Activated T-helper 1 cell treated with anti-CD3 and anti-CD28 coated beads, Interleukin-12 subunit alpha, Interleukin-12 subunit beta, Interleukin-2, Interleukin-4 antibody, amounts not matched to agents 30 ng/mL and 10 ng/mL and 1 ng/mL, durations not matched to agents 14 hours and 24 hours and 36 hours (primary cell): Measurements from ENCODE around the gene ARHGAP29. TPM values are rescaled to one million over a fixed set of nuclear protein-coding genes. Genes with fewer than 3 reads are reported as not detected.

ENCODE experiments used
- DNase-seq: peaks from one replicate; pipeline ENCODE4 v3.0.0; 2021; ENCODE audit warnings: low spot score
- H3K27ac Mint-ChIP-seq: one replicate; pipeline ENCODE4 v1.8.0; 2021; ENCODE audit warnings: mild to moderate bottlenecking, mixed read lengths
- H3K27me3 Mint-ChIP-seq: one replicate; pipeline ENCODE4 v1.8.0; 2022; ENCODE audit warnings: mild to moderate bottlenecking, moderate library complexity, mixed read lengths; ENCODE audit not compliant: insufficient read depth
- H3K36me3 Mint-ChIP-seq: one replicate; pipeline ENCODE4 v1.8.0; 2021; ENCODE audit warnings: low read depth, mixed read lengths
- H3K4me1 Mint-ChIP-seq: one replicate; pipeline ENCODE4 v1.8.0; 2021; ENCODE audit warnings: low read depth, mixed read lengths
- H3K4me3 Mint-ChIP-seq: one replicate; pipeline ENCODE4 v1.8.0; 2021; ENCODE audit warnings: mild to moderate bottlenecking, moderate library complexity, mixed read lengths
- H3K9me3 Mint-ChIP-seq: one replicate; pipeline ENCODE4 v1.8.0; 2021; ENCODE audit warnings: mixed read lengths
- intact Hi-C: fragments of 100-400 bp; cut with micrococcal nuclease; formaldehyde crosslinking; loops from one replicate; pipeline ENCODE4 v1.15.1; 2024
- total RNA-seq: library from RNA; stranded (reverse); gene quantifications from 2 replicates; pipeline ENCODE4 v1.2.3, GENCODE V29; 2022

ARHGAP29 gene
- total RNA-seq, 1 donor from 2014 or later = not detected

- Mint-ChIP-seq H3K27ac (no peak overlapping the region), H3K9me3 (no peaks in the 10 kb centered on the region), H3K27me3 (peaks cover 7% of the 10 kb centered on the region), H3K4me3 (no peak overlapping the region), H3K4me1 (no peaks in the 10 kb centered on the region), H3K36me3 (no peaks in the 10 kb centered on the region)
- intact Hi-C loops = no loop called here
- no peak for DNase-seq
These were observed 92.5 kb downstream of the ARHGAP29 start for GRCh38 chr1:94144836-94145235.

DNA sequence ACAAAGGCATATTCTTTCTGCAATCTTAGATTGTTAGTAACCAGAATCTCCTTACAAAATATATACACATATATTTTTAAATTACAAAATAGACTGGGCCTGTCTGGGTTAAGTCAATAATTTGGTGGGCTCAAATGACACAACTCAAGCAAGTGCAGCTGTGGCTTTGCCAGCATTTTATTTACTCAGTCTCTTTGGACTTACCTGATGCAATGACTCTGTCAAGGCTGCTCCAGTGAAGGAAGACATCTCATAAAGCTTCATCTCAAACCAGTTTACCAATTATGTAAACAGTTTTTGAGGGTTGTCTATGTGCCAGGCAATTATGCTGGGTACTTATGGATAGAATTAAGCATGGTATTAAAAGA is 93.6 kb downstream of the ARHGAP29 start:
- intact Hi-C loops = no loop called here
- H3K4me1 Mint-ChIP-seq = no peaks in the 10 kb centered on the region
- peaks cover 2% of the 10 kb centered on the region for H3K27me3 Mint-ChIP-seq
- no peaks in the 10 kb centered on the region for H3K36me3 Mint-ChIP-seq
- no peak for DNase-seq
- H3K4me3 Mint-ChIP-seq = no peak overlapping the region
- H3K9me3 Mint-ChIP-seq = no peaks in the 10 kb centered on the region
- H3K27ac Mint-ChIP-seq = no peak overlapping the region

DNA sequence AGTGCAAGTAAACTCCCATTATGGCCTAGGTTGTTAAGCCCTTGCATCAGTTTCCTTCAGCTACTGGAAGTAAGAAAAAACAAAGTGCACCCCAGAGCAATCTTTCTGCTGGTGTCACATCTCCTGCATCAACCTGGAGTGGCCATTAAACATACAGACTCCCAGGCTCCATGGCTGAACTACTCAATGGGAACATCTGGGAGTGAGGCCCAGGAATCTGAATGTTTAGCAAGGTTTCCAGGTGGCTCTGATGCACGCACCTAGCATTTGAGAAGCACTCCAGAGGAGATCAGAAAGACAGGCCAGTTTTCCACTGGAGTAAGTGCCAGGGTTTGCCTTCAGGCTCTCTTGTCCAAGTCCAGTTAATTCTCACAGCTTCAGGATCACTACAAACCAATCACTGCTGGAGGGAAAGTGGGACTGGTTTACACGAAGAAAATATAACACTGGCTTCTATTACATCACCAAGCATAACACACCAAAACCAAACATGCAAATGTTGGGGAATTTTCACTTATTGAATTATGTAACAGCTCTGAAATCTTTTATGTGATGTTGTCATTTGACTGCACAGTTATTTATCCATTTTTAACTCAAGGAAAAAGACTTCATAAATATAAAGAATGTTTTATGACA is 94.1 kb downstream of the ARHGAP29 start:
- intact Hi-C loops = no loop called here
- H3K9me3 Mint-ChIP-seq = no peaks in the 10 kb centered on the region
- H3K36me3 Mint-ChIP-seq = no peaks in the 10 kb centered on the region
- H3K4me1 Mint-ChIP-seq = no peaks in the 10 kb centered on the region
- no peak for DNase-seq
- no peak overlapping the region for H3K4me3 Mint-ChIP-seq
- no peak overlapping the region for H3K27ac Mint-ChIP-seq
- no peaks in the 10 kb centered on the region for H3K27me3 Mint-ChIP-seq

DNA sequence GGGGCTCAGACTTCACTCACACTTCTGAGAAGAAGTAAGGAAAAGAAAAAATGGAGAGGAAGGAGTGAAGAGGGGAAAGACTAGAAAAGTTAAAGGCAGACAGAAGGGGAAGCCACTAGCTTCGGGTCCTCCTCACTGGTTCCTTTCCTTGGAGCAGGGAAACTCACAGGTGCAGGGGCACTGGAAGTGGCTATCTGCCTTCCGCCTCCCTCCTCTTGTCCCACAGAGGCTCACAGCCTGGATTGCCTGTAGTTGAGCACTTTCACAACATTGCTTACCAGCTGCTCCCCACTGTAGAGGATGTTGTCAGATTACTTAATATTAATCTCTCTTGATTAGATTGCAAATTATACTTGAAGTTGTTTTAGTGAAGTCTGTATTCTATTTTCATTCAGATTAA is 94.8 kb downstream of the ARHGAP29 start:
- Mint-ChIP-seq H3K9me3 (no peaks in the 10 kb centered on the region), H3K36me3 (no peaks in the 10 kb centered on the region), H3K27me3 (no peaks in the 10 kb centered on the region), H3K4me3 (no peak overlapping the region), H3K4me1 (no peaks in the 10 kb centered on the region), H3K27ac (no peak overlapping the region)
- DNase-seq = no peak
- intact Hi-C loops = no loop called here

GRCh38 chr1:94142022-94142421 is 95.4 kb downstream of the ARHGAP29 start:
- H3K36me3 Mint-ChIP-seq = no peaks in the 10 kb centered on the region
- intact Hi-C loops = no loop called here
- H3K9me3 Mint-ChIP-seq = no peaks in the 10 kb centered on the region
- H3K27ac Mint-ChIP-seq = no peak overlapping the region
- H3K4me1 Mint-ChIP-seq = no peaks in the 10 kb centered on the region
- H3K27me3 Mint-ChIP-seq = no peaks in the 10 kb centered on the region
- no peak overlapping the region for H3K4me3 Mint-ChIP-seq
- no peak for DNase-seq

DNA sequence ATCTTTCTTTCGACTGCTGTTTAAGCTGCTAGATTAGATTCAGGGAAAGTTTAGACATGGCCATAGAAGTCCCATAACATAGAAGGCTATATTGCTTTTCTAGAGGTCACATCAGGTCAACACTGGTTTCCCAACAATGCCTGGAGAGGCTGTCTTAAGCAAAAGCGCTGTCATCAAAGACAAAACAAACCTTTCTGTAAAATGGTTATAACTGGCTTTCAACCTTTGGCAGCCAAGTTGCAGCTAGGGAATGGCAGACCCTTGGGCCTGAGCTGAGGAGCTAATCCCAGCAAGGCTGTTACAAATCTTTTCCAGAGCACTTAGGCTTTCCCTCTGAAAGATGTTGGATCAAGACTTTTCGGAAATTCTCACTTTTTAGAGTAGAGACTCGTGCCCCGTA is 105.3 kb downstream of the ARHGAP29 start:
- no peak overlapping the region for H3K4me3 Mint-ChIP-seq
- no peaks in the 10 kb centered on the region for H3K36me3 Mint-ChIP-seq
- H3K27ac Mint-ChIP-seq = no peak overlapping the region
- no peaks in the 10 kb centered on the region for H3K4me1 Mint-ChIP-seq
- no peaks in the 10 kb centered on the region for H3K27me3 Mint-ChIP-seq
- DNase-seq = no peak
- intact Hi-C loops = no loop called here
- H3K9me3 Mint-ChIP-seq = peaks cover 6% of the 10 kb centered on the region

- H3K27me3 Mint-ChIP-seq = no peaks in the 10 kb centered on the region
- DNase-seq = no peak
- intact Hi-C loops = no loop called here
- H3K36me3 Mint-ChIP-seq = no peaks in the 10 kb centered on the region
- peaks cover 6% of the 10 kb centered on the region for H3K9me3 Mint-ChIP-seq
- H3K27ac Mint-ChIP-seq = no peak overlapping the region
- no peaks in the 10 kb centered on the region for H3K4me1 Mint-ChIP-seq
- H3K4me3 Mint-ChIP-seq = no peak overlapping the region
These were observed 106.4 kb downstream of the ARHGAP29 start for GRCh38 chr1:94130851-94131595.

- Mint-ChIP-seq H3K27me3 (peaks cover 4% of the 10 kb centered on the region), H3K27ac (no peak overlapping the region), H3K36me3 (no peaks in the 10 kb centered on the region), H3K4me3 (no peak overlapping the region), H3K9me3 (no peaks in the 10 kb centered on the region), H3K4me1 (no peaks in the 10 kb centered on the region)
- DNase-seq = no peak
- intact Hi-C loops = no loop called here
These were observed 110.7 kb downstream of the ARHGAP29 start for GRCh38 chr1:94126651-94127050.

- Mint-ChIP-seq H3K27ac (no peak overlapping the region), H3K27me3 (peaks cover 4% of the 10 kb centered on the region), H3K4me1 (no peaks in the 10 kb centered on the region), H3K36me3 (no peaks in the 10 kb centered on the region), H3K9me3 (no peaks in the 10 kb centered on the region), H3K4me3 (no peak overlapping the region)
- intact Hi-C loops = no loop called here
- no peak for DNase-seq
These were observed 111.6 kb downstream of the ARHGAP29 start for GRCh38 chr1:94125551-94126514.

- no peaks in the 10 kb centered on the region for H3K4me1 Mint-ChIP-seq
- no peaks in the 10 kb centered on the region for H3K9me3 Mint-ChIP-seq
- no peak overlapping the region for H3K27ac Mint-ChIP-seq
- H3K4me3 Mint-ChIP-seq = no peak overlapping the region
- H3K36me3 Mint-ChIP-seq = no peaks in the 10 kb centered on the region
- H3K27me3 Mint-ChIP-seq = peaks cover 4% of the 10 kb centered on the region
- intact Hi-C loops = no loop called here
- no peak for DNase-seq
These were observed 112.8 kb downstream of the ARHGAP29 start for GRCh38 chr1:94124538-94124937.

- DNase-seq = no peak
- Mint-ChIP-seq H3K4me3 (no peak overlapping the region), H3K9me3 (no peaks in the 10 kb centered on the region), H3K36me3 (no peaks in the 10 kb centered on the region), H3K27me3 (peaks cover 4% of the 10 kb centered on the region), H3K4me1 (no peaks in the 10 kb centered on the region), H3K27ac (no peak overlapping the region)
- intact Hi-C loops = no loop called here
These were observed 115.0 kb downstream of the ARHGAP29 start for GRCh38 chr1:94122201-94122970.
